ENCODE results near the gene RERG.

Gene RERG

GRCh38 chr12:15194456-15195368, 26.5 kb downstream of the RERG start:
- no peak for DNase-seq (ENCODE audit: low spot score)
- in situ Hi-C loops (cut with MboI; ENCODE audit: low sequenced_read_pairs, unreplicated experiment) = no loop called here
- TF ChIP-seq, protein P1, sequence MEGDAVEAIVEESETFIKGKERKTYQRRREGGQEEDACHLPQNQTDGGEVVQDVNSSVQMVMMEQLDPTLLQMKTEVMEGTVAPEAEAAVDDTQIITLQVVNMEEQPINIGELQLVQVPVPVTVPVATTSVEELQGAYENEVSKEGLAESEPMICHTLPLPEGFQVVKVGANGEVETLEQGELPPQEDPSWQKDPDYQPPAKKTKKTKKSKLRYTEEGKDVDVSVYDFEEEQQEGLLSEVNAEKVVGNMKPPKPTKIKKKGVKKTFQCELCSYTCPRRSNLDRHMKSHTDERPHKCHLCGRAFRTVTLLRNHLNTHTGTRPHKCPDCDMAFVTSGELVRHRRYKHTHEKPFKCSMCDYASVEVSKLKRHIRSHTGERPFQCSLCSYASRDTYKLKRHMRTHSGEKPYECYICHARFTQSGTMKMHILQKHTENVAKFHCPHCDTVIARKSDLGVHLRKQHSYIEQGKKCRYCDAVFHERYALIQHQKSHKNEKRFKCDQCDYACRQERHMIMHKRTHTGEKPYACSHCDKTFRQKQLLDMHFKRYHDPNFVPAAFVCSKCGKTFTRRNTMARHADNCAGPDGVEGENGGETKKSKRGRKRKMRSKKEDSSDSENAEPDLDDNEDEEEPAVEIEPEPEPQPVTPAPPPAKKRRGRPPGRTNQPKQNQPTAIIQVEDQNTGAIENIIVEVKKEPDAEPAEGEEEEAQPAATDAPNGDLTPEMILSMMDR (IDR thresholded peaks at IDR 0.05; ENCODE audit: borderline replicate concordance, control extremely low read depth, extremely low read depth, insufficient read depth, missing control alignments) = no peak

GRCh38 chr12:15193946-15194345, 27.3 kb downstream of the RERG start:
- in situ Hi-C loops (cut with MboI; ENCODE audit: low sequenced_read_pairs, unreplicated experiment) = no loop called here
- TF ChIP-seq, protein P1 (IDR thresholded peaks at IDR 0.05; ENCODE audit: borderline replicate concordance, control extremely low read depth, extremely low read depth, insufficient read depth, missing control alignments) = no peak
- DNase-seq (ENCODE audit: low spot score) = no peak

DNA sequence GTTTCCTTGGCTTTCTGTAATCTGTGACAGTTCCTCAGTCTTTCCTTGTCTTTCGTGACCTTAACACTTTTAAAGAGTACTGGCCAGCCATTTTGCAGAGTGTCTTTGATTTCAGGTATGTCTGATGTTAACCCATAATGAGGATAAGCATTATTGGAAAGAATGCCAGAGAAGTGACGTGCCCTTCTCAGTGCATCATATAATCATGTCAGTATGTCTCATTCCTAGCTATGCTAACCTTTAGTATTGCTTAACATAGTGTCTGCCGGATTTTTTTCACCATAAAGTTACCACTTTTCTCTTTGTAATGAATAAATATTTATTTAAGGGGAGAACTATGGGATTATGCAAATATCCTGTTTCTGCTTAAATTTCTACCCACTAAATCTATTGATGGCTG, 28.5 kb downstream of the RERG start:
- no peak for DNase-seq (ENCODE audit: low spot score)
- in situ Hi-C loops (cut with MboI; ENCODE audit: low sequenced_read_pairs, unreplicated experiment) = no loop called here
- TF ChIP-seq, protein P1 (IDR thresholded peaks at IDR 0.05; ENCODE audit: borderline replicate concordance, control extremely low read depth, extremely low read depth, insufficient read depth, missing control alignments) = no peak

- TF ChIP-seq, protein P1 (IDR thresholded peaks at IDR 0.05; ENCODE audit: borderline replicate concordance, control extremely low read depth, extremely low read depth, insufficient read depth, missing control alignments) = no peak
- DNase-seq (ENCODE audit: low spot score) = no peak
- in situ Hi-C loops (cut with MboI; ENCODE audit: low sequenced_read_pairs, unreplicated experiment) = no loop called here
Measured at GRCh38 chr12:15188127-15188526, 33.1 kb downstream of the RERG start.

DNA sequence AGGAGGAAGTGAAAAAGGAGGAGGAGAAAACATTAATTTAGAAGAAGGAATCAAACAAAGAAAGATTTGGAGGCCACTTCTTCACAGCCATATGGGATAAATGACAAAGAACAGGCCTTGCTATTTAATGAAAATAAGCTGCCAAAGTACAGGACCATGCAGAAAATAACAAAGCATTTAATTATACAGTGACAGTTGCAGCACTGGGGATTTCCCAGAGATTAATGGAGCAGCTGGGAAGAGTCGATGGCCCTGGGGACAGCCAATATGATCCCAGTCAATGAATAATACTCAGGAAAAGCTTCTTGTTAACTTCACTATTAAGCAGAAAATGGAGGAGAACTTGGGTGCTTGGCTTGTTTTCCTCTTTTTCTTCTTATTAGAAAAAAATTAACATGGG, 34.6 kb downstream of the RERG start:
- TF ChIP-seq, protein P1 (IDR thresholded peaks at IDR 0.05; ENCODE audit: borderline replicate concordance, control extremely low read depth, extremely low read depth, insufficient read depth, missing control alignments) = no peak
- DNase-seq (ENCODE audit: low spot score) = no peak
- in situ Hi-C loops (cut with MboI; ENCODE audit: low sequenced_read_pairs, unreplicated experiment) = no loop called here

DNA sequence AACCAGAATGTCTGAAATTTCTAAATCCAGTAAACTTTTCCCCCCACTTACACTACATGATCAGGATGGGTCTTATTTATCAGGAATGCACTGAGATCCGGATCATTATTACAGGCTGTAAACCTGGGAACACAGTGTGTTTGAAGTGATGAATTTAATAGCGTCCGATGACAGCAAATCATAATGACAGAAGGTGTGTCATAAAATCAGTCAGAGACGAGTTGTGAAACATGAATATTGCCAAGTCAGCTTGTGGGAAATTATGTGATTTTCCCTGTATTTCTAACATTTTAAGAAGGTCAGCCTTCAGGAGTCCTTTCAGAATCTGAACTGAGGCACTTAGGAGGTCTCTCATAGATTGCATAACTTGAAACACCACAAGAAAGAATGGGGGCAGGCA, 36.7 kb downstream of the RERG start:
- no peak for DNase-seq (ENCODE audit: low spot score)
- in situ Hi-C loops (cut with MboI; ENCODE audit: low sequenced_read_pairs, unreplicated experiment) = no loop called here
- TF ChIP-seq, protein P1 (IDR thresholded peaks at IDR 0.05; ENCODE audit: borderline replicate concordance, control extremely low read depth, extremely low read depth, insufficient read depth, missing control alignments) = no peak
